Measurements from ENCODE around the gene IRF5. TPM values are rescaled to one million over a fixed set of nuclear protein-coding genes. Genes with fewer than 3 reads are reported as not detected.

Gene IRF5, protein sequence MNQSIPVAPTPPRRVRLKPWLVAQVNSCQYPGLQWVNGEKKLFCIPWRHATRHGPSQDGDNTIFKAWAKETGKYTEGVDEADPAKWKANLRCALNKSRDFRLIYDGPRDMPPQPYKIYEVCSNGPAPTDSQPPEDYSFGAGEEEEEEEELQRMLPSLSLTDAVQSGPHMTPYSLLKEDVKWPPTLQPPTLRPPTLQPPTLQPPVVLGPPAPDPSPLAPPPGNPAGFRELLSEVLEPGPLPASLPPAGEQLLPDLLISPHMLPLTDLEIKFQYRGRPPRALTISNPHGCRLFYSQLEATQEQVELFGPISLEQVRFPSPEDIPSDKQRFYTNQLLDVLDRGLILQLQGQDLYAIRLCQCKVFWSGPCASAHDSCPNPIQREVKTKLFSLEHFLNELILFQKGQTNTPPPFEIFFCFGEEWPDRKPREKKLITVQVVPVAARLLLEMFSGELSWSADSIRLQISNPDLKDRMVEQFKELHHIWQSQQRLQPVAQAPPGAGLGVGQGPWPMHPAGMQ
- polyA plus RNA-seq (ENCODE audit: low read depth in 6 of 6), result 10 to 100 TPM; 54.4 to 78.0 (median 58.5) TPM

DNA sequence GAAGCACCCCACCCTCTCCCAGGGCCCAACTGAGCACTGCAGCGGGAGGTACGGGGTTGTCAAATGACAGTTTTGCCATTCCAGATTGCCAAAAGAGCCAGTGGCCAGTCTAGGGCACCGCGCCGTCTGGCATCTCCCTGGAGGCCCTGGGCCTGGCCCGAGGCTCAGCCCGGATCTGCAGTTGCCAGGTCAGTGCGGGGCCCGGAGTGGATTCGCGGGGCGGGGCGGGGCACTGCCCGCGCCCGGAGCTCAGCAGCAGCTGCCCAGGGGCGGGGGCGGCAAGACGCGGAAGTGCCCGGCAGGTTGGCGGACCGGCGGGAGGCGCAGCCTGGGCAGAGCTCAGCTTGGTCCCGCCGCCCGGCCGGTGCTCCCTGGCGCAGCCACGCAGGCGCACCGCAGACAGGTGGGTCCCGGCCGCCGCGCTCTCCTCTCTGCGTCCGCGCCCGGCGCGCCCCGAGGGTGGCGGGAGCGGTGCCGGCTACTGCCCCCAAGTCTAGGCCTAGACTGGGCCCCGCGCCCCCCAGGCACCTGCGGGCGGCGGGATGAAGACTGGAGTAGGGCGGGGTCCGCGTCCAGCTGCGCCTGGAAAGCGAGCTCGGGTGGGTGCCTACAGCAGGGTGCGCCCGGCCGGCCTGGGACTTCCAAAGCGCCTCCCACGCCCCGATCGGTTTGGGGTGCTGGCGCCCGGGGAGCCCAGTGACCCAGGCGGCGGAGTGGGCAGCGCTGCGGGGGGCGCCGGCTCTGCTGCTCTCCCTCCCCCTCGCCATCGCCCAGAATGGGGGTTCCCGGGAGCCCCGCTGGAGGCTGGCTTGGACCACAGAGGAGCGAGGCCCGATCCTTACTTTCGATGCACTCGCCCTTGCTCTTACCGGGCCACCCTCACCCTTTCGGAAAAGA is at the start of gene IRF5:
Gene IRF5, plus strand, starts transcription at position 281 of the 897 bp plus-strand sequence. CDS start 4,155 bp downstream, outside the sequence.
- no peaks in the 10 kb centered on the region for H3K9me3 Mint-ChIP-seq
- peak; percentile 46 for DNase-seq
- no peaks in the 10 kb centered on the region for H3K36me3 Mint-ChIP-seq
- no peak for ATAC-seq (ENCODE audit: low read depth in 2 of 2)
- peak within 1 kb of the TSS; percentile 86 to 99 (median 96) for H3K4me3 Mint-ChIP-seq
- H3K27me3 Mint-ChIP-seq, result no peaks in the 10 kb centered on the region
- H3K27ac Mint-ChIP-seq, result peak within 1 kb of the TSS; percentile 87 to 99 (median 98)
- H3K4me1 Mint-ChIP-seq, result peaks cover 51 to 76% (median 66%) of the 10 kb centered on the region in 3 donors

DNA sequence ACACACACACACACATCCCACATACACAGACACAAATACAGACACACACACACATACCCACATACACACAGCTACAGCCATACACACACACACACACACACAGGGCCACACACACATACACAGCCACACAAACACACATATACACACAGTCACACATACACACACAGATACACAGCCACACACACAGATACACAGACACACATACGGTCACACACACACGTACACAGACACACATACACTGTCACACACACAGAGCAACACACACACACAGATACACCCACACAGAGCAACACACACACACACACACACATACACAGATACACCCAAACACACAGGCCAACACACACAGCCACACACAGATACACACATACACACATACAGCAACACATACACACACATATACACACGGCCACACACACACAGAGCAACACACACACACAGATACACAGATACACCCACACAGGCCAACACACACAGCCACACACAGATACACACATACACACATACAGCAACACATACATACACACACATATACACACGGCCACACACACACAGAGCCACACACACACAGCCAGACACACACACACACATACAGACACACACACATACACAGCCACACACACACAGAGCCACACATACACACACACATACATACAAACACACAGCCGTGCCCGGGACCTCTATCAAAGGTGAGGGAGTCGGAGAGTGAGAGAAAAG is 49.5 kb upstream of the IRF5 start:
- Mint-ChIP-seq H3K4me3 (no peak overlapping the region), H3K4me1 (peaks cover 0 to 4% (median 4%) of the 10 kb centered on the region in 3 donors), H3K27ac (no peak overlapping the region), H3K36me3 (no peaks in the 10 kb centered on the region), H3K27me3 (peaks cover 5 to 33% (median 30%) of the 10 kb centered on the region in 3 donors), H3K9me3 (no peaks in the 10 kb centered on the region)
- DNase-seq, result no peak
- ATAC-seq (ENCODE audit: low read depth in 2 of 2), result no peak

DNA sequence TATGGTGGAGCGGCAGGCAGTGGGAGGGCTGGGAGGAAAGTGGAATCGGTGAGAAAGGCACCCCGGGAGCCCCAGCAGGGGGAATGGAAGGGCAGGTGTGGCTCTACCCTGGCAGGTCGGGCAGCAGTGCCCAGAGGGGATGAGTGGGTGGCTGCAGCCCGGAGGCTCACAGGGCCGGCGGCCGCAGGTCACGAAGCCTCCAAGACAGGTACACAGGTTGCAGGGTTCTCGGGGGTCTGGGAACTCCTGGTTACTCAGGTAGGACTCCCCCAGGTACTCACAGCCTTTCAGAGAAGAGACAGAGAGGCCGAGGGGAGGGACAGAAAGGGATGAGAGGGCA is 49.0 kb upstream of the IRF5 start:
- no peaks in the 10 kb centered on the region for H3K9me3 Mint-ChIP-seq
- DNase-seq (no peak), ATAC-seq (ENCODE audit: low read depth in 2 of 2) (no peak)
- no peak overlapping the region for H3K27ac Mint-ChIP-seq
- H3K27me3 Mint-ChIP-seq, result peaks cover 5 to 35% (median 30%) of the 10 kb centered on the region in 3 donors
- H3K4me1 Mint-ChIP-seq, result peaks cover 0 to 4% (median 2%) of the 10 kb centered on the region in 3 donors
- no peaks in the 10 kb centered on the region for H3K36me3 Mint-ChIP-seq
- H3K4me3 Mint-ChIP-seq, result no peak overlapping the region

DNA sequence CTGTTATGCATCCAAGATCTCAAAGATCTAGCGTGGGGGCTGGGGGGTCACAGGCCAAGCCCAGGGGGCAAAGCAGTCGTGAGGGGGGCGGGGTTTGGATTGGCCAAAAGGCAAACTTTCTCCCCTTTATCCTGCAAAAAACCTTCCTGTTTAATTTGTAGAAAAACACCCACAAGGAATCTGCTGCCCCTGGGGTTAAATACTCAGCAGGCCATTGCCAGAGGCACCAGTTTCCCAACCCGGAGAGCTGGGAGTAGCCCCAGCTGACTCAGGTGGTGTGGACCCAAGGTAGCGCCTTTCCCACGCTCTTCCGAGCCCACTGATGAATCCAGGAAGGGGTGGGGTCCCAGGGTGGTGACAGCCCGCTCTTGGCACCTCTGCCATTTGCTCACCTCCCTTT is 48.6 kb upstream of the IRF5 start:
- H3K9me3 Mint-ChIP-seq, result no peaks in the 10 kb centered on the region
- H3K36me3 Mint-ChIP-seq, result no peaks in the 10 kb centered on the region
- H3K27me3 Mint-ChIP-seq, result peaks cover 5 to 35% (median 30%) of the 10 kb centered on the region in 3 donors
- H3K4me3 Mint-ChIP-seq, result no peak overlapping the region
- ATAC-seq (ENCODE audit: low read depth in 2 of 2) (no peak), DNase-seq (no peak)
- H3K27ac Mint-ChIP-seq, result no peak overlapping the region
- peaks cover 0 to 4% (median 2%) of the 10 kb centered on the region in 3 donors for H3K4me1 Mint-ChIP-seq

DNA sequence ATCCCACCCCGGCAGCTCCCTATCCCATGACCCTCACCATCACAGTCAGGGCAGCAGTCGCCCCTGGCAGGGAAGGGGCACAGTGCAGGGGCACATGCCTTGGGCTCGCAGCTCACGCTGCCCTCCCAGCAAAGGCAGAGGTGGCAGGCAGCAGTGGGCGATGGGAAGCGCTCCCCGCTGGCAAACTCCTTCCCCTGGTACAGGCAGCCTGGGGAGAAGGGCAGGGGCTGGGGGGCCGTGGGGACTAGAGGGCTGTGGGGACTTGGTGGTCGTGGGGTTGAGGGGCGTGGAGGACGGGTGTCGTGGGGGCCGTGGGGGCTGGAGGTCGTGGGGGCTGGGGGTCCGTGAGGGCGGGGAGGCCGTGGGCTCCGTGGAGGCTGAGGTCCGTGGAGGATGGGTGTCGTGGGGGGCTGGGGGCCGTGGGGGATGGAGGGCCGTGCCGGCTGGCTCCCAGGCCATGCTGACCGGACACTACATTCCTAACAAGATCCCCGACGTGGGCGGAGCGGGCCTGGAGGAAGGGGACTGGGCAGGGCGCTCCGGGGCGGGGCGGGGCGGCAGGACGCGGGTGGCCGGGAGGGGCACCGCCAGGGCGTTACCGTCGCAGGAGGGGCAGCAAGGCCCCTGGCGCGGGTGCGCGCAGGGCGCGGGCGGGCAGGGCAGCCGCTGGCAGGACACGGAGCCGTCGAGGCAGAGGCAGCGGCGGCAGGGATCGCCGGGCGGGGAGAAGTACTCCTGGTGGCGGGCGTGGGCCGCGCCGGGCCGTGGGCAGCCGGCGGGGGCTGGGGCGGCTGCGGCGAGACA is 47.2 kb upstream of the IRF5 start:
- Mint-ChIP-seq H3K36me3 (no peaks in the 10 kb centered on the region), H3K4me3 (peak overlapping the region in 7 of 8 donors; percentile 33 to 83 (median 62)), H3K27ac (no peak overlapping the region), H3K27me3 (peaks cover 5 to 28% (median 28%) of the 10 kb centered on the region in 3 donors), H3K9me3 (no peaks in the 10 kb centered on the region), H3K4me1 (peaks cover 0 to 4% (median 2%) of the 10 kb centered on the region in 3 donors)
- DNase-seq, result no peak
- ATAC-seq (ENCODE audit: low read depth in 2 of 2), result peak; percentile 26 to 27

DNA sequence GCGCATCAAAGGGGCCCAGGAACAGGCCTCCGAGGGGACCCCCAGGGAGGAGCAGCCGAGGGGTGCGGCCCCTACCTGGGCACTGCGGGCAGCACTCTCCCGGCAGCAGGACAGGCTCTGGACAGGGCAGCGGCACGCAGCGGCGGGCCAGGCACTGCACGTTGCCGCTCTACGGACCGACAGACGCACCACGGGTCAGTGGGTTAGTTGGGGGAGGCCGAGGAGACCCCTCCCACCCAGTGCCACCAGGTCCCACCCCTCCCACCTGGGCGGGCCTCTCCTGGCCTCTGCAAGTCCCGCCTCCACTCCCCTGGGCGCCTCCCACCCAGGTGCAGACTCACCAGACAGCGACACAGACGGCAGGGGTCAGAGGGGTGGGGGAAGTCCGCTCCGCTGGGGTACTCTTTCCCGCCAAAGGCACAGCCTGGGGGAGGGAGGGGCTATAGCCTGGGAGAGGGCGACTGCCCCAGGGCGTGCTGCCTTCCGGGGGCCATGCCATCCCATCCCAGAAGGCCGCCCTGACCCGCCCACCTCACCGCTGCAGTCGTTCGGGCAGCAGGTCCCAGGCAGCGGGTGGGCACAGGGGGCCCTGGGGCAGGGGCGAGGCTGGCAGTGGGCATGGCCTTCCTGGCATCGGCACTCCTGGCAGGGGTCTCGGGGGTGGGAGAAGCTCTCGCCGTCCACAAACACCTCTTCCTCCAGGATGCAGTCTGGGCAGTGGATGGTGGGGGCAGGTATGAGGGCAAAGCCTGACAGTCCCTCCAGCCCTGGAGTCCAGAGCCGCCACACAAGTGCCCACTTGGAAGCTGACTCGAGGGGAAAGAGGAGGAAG is 46.4 kb upstream of the IRF5 start:
- peaks cover 0 to 22% (median 21%) of the 10 kb centered on the region in 3 donors for H3K27me3 Mint-ChIP-seq
- ATAC-seq (ENCODE audit: low read depth in 2 of 2) (peak; percentile 86 to 89), DNase-seq (peak; percentile 43)
- H3K27ac Mint-ChIP-seq, result no peak overlapping the region
- peak overlapping the region in 3 of 8 donors; percentile 39 to 75 (median 64) for H3K4me3 Mint-ChIP-seq
- H3K4me1 Mint-ChIP-seq, result peaks cover 0 to 4% (median 2%) of the 10 kb centered on the region in 3 donors
- no peaks in the 10 kb centered on the region for H3K9me3 Mint-ChIP-seq
- H3K36me3 Mint-ChIP-seq, result no peaks in the 10 kb centered on the region

DNA sequence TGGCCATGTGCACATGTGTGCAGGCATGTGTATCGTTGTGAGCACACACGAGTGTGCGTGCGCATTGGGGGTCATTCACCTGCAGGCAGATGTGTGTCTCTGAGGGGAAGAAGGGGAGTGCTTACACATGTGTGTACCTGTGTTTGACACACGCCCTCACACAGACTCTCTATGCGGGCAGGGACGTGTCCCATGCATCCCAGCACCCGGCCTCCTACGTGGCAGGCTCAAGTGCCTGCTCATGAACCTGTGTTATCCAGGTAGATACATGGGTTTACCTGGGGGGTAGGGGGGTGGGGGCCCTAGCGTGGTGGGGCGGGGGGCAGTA is 45.8 kb upstream of the IRF5 start:
- Mint-ChIP-seq H3K27ac (no peak overlapping the region), H3K36me3 (no peaks in the 10 kb centered on the region), H3K4me1 (peaks cover 0 to 2% (median 2%) of the 10 kb centered on the region in 3 donors), H3K9me3 (no peaks in the 10 kb centered on the region), H3K4me3 (peak overlapping the region in 3 of 8 donors; percentile 39 to 75 (median 64)), H3K27me3 (peaks cover 0 to 22% (median 21%) of the 10 kb centered on the region in 3 donors)
- ATAC-seq (ENCODE audit: low read depth in 2 of 2) (no peak), DNase-seq (no peak)

DNA sequence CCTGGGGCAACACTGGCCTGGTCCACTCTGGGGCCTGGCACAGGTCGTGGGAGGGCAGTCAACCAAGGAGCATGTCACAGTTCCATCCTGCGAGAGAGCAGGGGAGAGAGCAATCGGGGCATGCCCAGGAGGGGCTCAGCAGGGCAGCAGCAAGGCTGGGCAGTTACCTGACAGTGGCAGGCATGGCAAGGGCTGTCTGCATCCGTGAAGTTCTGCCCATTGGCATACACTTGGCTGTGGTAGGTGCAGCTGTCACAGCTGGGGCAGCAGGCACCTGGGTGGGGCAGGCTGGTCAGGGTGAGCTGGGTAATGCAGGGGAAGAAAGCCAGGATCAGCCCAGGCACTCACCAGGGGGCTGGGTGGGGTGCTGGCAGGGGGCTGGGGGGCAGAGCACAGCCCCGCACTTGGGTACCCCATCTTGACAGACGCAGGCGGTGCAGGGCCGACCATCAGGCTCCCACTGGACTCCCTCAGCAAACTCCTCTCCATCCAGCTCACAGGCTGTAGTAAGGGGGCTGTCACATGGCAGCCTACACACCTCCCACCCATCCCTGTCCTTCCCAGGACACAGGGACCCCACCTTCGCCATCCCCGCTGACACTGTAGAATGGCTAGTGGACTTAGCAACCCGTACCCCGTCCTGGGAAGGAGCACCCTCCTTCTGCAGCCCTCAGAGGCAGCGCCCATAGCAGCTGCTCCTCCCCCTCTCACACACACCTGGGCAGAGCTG is 45.0 kb upstream of the IRF5 start:
- Mint-ChIP-seq H3K4me1 (peaks cover 0 to 2% (median 0%) of the 10 kb centered on the region in 3 donors), H3K27ac (peak overlapping the region in 1 of 6 donors; percentile 21), H3K36me3 (no peaks in the 10 kb centered on the region), H3K9me3 (no peaks in the 10 kb centered on the region), H3K27me3 (peaks cover 0 to 22% (median 21%) of the 10 kb centered on the region in 3 donors), H3K4me3 (no peak overlapping the region)
- DNase-seq (no peak), ATAC-seq (ENCODE audit: low read depth in 2 of 2) (no peak)

DNA sequence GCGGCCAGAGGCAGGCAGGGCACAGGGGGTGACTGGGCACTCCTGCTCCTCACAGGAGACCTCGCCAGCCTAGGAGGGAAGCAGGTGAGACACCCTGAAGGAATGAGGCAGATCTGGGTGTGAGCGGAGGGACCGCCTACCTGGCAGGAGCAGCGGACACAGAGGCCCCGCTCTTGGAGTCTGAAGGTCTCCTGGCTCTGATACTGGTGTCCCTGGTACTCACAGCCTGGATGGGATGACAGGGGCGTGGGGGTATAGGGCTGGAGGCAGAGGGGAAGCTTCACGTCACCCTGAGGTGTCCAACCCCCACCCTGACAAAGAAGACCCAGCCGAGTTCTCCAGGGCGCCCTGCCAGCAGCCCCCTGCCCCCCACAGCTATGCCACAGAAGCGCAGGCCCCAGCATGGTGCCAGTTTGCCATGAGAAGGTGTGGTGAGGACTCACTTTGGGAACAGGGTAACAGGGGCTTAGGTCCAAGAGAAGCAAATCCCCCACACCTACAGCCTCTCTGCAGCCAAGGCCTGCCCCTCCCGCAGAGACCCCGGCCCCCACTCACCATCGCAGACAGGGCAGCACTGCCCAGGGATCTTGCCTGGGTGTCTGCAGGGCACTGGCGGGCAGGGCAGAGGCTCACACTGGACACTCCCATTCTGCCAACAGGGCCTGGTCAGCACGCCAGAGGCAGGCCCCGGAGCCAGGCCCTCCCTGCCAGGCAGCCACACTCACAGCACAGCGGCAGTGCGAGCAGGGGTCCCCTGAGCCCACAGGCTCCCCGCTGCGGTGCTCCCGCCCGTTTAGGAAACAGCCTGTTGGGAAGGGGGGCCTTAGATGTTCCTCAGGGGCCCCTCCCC is 44.3 kb upstream of the IRF5 start:
- H3K4me1 Mint-ChIP-seq, result peaks cover 0 to 2% (median 0%) of the 10 kb centered on the region in 3 donors
- DNase-seq (no peak), ATAC-seq (ENCODE audit: low read depth in 2 of 2) (no peak)
- H3K4me3 Mint-ChIP-seq, result no peak overlapping the region
- peaks cover 0 to 3% (median 2%) of the 10 kb centered on the region in 7 donors for H3K9me3 Mint-ChIP-seq
- peaks cover 3 to 22% (median 21%) of the 10 kb centered on the region in 3 donors for H3K27me3 Mint-ChIP-seq
- peaks cover 0 to 3% of the 10 kb centered on the region in 2 donors for H3K36me3 Mint-ChIP-seq
- H3K27ac Mint-ChIP-seq, result no peak overlapping the region

DNA sequence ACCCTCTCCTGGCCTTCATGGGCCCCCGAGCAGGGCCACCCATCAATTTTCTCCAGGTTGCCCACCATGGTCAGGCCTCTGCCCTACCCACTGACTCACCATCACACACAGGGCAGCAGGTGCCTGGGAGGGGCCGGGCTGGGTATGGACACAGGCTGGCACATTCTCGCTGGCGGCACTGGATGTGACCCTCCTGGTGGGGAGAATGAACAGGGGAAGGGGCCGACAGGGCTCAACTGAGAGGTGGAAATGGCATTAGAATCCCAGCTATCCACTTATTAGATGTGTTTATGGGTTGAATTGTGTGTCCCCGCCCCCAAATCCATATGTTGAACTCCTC is 43.7 kb upstream of the IRF5 start:
- ATAC-seq (ENCODE audit: low read depth in 2 of 2) (no peak), DNase-seq (no peak)
- Mint-ChIP-seq H3K27ac (no peak overlapping the region), H3K4me3 (no peak overlapping the region), H3K36me3 (peaks cover 0 to 7% of the 10 kb centered on the region in 2 donors), H3K9me3 (peaks cover 0 to 7% (median 4%) of the 10 kb centered on the region in 7 donors), H3K4me1 (peaks cover 0 to 2% (median 0%) of the 10 kb centered on the region in 3 donors), H3K27me3 (peaks cover 4 to 22% (median 21%) of the 10 kb centered on the region in 3 donors)
